GM19467 (cell line): ENCODE measurements around the gene LFNG.

ENCODE experiments used
- ATAC-seq: cut with Tn5 transposase; IDR thresholded peaks from one replicate; pipeline ENCODE4 v1.9.1; 2021; ENCODE audit warnings: mild to moderate bottlenecking, moderate library complexity; ENCODE audit not compliant: unreplicated experiment

LFNG gene

GRCh38 chr7:2519119-2519930, at the start of gene LFNG:
Gene LFNG, plus strand, starts transcription at chr7:2519774. Its CDS starts 88 bp downstream, at chr7:2519862.
- ATAC-seq: peak; percentile 77

- ATAC-seq: no peak
Observed at GRCh38 chr7:2470204-2471021, 49.2 kb upstream of the LFNG start.

- no peak for ATAC-seq
Observed at GRCh38 chr7:2471022-2471329, 48.6 kb upstream of the LFNG start.

GRCh38 chr7:2471396-2471795, 48.2 kb upstream of the LFNG start:
- no peak for ATAC-seq

- ATAC-seq: no peak
Observed at GRCh38 chr7:2472739-2473138, 46.8 kb upstream of the LFNG start.

- no peak for ATAC-seq
Observed at GRCh38 chr7:2473496-2474180, 45.9 kb upstream of the LFNG start.

GRCh38 chr7:2474224-2474623, 45.4 kb upstream of the LFNG start:
- no peak for ATAC-seq

GRCh38 chr7:2474813-2475677, 44.5 kb upstream of the LFNG start:
- ATAC-seq: no peak

GRCh38 chr7:2475678-2476015, 43.9 kb upstream of the LFNG start:
- no peak for ATAC-seq

GRCh38 chr7:2476298-2476697, 43.3 kb upstream of the LFNG start, which contains the start of gene GRIFIN:
Gene GRIFIN, minus strand, starts transcription at chr7:2476398. Its CDS starts 15 bp downstream, at chr7:2476383.
- no peak for ATAC-seq

- ATAC-seq: no peak
Observed at GRCh38 chr7:2476776-2477446, 42.7 kb upstream of the LFNG start.

- peak; percentile 55 for ATAC-seq
Observed at GRCh38 chr7:2477447-2478398, 41.9 kb upstream of the LFNG start.

- no peak for ATAC-seq
Observed at GRCh38 chr7:2478399-2478785, 41.2 kb upstream of the LFNG start.

- ATAC-seq: no peak
Observed at GRCh38 chr7:2478800-2479199, 40.8 kb upstream of the LFNG start.

- ATAC-seq: no peak
Observed at GRCh38 chr7:2479276-2480069, 40.1 kb upstream of the LFNG start.

- ATAC-seq: no peak
Observed at GRCh38 chr7:2480070-2480408, 39.5 kb upstream of the LFNG start.

GRCh38 chr7:2481195-2481594, 38.4 kb upstream of the LFNG start:
- ATAC-seq: no peak

GRCh38 chr7:2482725-2483451, 36.7 kb upstream of the LFNG start:
- no peak for ATAC-seq
